ENCODE measurements around the gene VEGFA.
A peak's percentile ranks its signal among the peaks of the same experiment; 100 is the strongest.
"Not testable (repeated sequence)": the region's sequence is repeated elsewhere in the genome, so short reads cannot be mapped to it uniquely, and the experiment has no call there.

VEGFA gene

DNA sequence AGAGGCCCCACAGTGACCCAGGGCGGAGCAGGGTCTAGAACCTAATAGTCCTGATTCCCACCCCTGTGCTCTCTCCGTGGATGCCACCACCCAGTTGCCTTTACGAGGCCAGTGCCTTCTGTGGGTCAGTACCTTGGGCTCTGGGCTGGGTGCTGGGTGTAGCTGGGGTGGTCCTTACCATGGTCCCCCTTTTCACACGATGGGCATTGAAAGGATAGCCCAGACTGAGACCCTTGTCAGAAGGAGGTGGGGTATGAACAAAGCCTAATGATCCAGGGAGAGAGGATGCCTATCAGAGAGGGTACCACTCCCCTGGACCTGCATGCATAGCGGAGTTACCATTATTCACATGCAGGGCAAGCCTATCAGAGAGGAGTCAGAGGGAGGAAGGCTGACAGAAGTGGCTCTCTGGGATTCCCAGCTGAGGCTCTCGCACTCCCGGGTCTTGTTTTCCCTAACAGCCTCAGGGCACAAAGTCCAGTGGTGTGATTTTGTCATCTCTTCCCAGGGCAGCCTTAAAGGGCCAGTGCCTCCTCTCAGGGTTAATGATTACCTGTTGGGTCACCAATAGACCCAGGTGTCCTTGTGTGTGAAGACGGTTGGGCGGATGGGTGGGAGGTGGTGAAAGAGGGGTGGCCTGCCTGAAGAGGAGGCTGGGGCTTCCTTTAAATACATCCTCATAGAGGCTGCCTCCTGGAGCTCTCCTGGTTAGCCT, 36.2 kb downstream of the VEGFA start:
- peak; percentile 80 for DNase-seq

DNA sequence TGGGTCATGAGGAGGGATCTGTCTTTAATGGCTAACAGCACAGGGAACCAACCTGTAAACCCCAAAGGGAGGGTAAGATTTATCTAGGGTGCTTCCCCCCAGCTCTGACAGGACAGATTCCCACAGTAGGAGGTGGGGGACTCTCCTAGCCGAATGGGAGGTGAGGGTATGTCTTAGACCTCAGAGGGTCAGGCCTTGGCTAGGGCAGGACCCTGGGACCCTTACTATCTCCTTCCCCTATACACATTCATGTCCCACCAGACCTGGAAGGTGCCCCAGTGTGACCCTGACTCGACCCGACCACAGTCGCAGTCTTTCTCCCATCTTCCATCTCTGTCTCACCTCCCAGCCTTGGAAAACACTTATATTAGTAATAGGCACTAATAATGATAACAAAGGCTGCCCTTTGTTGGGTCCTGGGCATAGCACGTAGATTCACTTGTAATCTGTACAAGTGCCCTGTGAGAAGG, 36.8 kb downstream of the VEGFA start:
- DNase-seq = no peak

DNA sequence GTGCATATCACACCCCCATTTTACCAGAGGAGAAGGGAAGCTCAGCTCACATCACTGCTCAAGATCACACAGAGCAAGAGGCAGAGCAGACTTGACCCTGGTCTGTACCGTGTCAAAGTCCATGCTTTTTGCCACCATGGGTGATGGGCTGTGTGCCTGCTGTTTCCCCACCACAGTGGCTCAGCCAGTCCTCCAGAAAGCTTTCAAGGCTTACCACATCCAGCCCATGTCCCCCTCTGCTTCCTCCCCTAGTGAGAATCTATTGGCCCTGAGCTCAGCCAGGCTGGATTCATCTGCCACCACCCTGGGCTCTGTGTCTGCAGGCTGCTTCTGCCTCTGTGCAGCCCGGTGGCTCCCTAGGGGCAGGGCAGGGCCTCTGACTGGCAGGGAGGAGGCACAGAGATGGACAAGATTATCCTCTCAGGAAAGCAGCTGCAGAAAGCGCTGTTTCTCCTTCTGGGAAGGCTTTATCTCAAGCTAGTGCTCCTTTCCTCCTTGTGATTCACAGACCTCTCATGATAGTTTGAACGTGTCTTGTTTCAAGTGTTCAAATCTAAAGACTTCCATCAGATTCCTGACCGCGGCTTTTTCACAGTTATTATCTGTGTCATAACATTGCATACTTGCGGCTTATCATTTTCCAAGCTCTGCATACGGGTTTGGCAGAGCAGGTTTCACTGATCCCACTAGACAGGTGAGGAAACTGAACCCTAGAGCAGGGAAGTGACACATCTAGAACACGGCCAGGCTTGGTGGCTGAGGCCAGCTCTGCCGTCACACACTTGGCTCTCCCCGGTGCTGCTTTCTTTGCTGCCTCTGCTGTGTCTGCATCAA, 37.4 kb downstream of the VEGFA start:
- DNase-seq = peak; percentile 85

DNA sequence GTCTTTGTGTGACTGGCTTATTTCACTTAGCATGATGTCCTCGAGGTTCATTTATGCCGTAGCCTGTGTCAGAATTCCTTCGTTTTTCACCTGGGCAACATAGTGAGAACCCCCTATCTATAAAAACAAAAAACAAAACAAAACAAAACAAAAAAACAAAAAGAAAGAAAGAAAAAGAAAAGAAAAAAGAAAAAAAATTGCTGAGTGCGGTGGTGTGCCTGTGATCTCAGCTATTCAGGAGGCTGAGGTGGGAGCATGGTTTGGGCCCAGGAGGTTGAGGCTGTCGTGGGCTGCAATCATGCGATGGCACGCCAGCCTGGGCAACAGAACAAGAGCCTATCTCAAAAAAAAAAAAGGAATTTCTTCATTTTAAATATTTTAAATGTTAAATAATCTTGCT, 38.4 kb downstream of the VEGFA start:
- DNase-seq = no peak

DNA sequence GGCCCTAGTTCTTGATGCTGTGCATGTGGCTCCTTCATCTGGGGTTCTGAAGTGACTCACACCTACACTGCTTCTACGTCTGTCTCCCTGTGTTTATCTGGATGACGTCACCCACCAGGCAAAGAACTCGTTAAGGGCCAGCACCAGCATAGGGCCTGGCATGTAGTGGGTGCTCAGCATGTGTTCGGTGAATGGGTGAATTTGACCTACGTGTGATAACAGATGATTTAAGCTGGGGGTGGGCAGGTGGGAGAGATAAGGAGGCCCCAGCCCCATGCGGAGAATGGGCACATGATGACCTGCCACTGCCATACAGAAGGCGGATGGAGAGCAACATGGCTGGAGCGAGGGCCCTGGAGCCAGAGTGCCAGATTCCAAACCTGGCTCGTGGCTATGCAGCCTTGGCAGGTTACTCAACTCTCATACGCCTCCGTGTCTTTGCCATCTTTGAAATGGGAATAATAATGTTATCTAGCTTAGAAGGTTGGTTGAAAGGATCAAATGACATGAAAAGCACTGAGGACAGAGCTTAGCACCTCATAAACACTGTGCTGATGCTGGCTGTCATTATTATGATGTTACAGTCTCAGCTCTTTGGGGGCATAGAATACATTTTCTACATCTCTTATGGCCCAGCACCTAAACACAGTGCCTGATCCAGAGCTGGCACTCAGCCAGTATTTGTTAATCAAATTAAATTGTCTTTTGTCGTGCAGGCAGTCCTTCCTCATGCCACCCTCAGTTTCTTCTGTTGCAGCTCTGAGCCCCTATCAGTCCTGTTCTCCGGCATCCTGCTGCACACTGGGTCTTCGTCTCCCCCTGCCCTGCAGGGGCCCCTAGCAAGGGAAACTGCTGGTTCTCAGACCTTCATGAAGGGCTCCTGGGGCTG, 39.6 kb downstream of the VEGFA start:
- DNase-seq = peak; percentile 80

DNA sequence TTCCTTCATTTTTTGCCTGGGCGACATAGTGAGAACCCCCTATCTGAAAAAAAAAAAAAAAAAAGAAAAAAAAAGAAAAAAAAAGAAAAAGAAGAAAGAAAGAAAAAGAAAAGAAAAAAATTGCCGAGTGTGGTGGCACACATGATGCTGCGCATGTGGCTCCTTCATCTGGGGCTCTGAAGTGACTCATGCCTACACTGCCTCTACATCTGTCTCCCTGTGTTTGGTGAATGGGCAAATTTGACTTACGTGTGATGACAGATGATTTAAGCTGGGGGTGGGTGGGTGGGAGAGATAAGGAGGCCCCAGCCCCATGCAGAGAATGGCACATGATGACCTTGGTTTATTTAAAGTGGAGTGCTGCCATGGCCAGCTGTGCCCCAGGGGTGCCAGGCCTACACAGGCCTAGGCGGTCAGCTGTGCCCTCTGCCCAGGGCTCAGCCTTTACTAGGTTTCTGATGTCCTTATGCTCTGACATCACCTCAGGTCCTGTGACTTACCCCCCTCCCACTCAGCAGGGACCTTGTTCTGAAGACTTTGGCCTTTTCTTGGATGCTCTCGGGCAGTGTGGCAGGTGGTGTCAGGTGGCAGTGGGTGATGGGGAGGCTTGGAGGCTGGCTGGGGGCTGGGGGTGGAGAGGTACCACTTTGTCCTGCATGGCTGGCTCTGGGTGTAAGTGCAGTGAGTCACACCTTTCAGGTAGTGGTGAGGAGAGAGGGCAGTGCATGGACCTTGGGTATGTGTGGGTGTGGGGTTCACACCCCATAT, 41.1 kb downstream of the VEGFA start:
- no peak for DNase-seq

DNA sequence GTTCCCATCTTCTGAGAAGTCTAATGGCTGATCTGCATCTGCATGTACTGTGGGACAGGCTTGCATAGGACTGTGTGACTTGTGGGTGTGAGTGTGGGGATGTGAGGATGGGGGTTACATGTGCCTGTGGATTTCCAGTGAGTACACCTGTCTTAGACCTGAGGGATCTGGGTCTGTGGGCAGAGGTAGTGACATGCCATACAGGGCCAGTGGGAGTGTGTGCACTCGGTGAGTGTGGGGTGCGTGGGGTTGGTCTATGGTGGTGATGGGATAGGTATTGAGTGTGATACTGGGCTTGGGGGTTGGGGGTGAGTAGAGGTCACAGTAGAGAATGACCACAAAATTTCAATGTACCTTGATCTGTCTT, 41.7 kb downstream of the VEGFA start:
- DNase-seq = no peak

DNA sequence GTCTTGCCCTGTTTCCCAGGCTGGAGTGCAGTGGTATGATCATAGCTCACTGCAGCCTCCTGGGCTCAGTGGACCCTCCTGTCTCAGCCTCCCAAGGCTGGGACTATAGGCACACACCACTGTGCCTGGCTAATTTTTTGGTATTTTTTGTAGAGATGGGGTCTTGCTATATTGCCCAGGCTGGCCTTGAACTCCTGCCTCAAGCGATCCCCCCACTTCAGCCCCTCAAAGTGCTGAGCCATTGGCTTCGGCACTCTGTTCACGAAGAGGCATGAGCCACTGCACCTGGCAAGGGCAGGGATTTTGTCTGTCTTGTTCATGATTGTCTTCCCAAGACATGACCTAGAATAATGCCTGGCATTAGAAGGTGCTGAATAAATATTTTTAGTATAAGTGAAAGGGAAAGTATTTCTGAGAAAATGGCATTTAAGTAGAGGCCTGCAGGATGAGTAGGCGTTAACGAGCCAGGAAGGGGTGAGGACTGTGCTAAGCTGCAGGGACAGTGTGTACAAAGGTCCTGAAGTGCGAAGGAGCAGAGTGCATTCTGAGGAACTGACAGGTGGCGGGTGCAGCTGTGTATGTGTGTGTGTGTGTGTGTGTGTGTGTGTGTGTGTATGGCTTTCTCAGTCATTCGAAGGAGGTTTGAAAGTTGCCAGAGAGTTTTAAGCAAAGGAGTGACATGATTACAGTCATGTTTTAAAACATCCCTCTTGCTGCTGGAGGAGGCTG, 43.0 kb downstream of the VEGFA start:
- DNase-seq = no peak

DNA sequence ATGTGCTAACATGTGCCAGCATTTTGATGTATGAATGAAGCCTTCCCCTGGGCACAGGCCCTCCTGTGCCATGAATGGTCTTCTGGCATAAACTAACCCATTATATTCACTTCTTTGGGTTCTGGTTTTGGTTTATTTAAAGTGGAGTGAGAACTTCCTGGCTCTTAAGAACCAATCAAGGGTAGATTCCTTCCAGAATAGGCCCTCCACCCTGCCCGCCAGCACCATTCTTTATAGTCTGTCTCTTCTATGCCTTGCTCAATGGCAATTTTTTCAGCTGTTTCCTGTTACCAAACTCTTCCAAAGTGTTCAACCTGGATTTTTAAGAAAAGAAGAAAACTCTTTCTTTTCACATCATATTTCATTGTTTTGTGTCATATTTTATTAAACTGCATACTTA, 44.1 kb downstream of the VEGFA start:
- no peak for DNase-seq

DNA sequence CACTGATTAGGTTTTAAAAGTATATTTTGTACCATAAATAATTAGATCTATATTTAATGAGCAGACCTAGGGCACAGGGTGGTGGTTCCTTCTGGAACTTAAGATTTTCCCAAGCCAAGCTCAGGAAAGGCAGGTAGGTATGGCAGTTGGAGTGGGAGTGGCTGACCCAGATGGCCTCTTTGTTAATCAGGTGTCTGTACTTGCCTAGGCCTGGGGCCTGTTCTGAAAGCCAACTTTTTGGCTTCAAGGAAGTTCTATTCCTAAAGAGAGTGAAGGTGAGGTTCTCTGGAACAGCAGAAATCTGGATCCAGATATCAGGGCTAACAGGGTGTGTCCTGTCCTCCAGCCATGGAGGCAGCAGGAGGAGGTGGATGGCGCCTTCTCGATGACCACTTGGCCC, 44.9 kb downstream of the VEGFA start:
- DNase-seq = no peak

DNA sequence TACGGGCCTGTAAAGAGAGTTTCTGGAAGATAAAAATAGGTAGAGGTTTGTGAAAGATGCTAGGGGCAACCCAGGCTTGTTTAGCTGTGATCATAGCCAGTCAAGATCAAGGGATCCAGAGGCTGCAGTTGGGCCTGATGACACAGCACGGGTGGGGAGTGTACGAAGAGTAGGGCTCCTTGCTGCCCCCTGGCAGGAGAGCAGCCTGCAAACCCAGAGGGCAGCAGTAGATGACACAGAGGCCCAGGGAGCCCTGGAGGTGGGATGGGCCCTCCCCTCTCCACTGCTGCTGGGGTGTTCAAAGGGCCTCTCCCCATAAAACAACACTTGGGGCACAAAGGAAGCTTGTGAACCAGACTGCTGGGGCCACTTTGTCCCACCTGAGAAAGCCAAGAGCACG, 47.2 kb downstream of the VEGFA start:
- DNase-seq = peak; percentile 85

DNA sequence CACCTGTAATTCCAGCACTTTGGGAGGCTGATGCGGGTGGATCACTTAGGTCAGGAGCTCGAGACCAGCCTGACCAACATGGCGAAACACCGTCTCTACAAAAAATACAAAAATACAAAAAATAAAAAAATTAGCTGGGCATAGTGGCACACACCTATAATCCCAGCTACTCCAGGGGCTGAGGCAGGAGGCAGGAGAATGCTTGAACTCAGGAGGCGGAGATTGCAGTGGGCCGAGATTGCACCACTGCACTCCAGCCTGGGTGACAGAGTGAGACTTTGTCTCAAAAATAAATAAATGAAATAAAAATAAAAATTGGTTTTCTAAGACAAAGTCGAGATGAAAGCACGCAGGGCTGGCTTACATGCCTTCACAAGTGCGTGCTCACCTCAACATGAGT, 49.0 kb downstream of the VEGFA start:
- not testable (repeated sequence) for DNase-seq

DNA sequence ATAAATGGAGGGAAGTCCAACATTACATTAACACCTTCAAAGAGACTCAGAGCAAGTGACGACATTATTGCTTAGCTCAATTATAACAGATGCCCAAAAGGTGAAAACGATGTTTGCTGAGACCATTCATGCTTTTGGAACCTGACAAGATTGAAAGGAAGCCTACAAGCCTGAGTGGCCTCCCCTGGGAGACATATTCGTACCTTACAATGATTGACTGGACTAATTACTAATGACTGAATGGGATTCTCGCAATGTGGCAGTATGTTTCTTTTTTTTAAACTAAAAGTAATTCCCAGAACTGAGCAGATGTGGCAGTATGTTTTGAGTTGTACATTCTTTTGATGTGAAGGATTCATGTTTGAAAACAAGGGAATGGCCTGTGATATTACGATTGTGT, 49.9 kb downstream of the VEGFA start:
- DNase-seq = no peak

DNA sequence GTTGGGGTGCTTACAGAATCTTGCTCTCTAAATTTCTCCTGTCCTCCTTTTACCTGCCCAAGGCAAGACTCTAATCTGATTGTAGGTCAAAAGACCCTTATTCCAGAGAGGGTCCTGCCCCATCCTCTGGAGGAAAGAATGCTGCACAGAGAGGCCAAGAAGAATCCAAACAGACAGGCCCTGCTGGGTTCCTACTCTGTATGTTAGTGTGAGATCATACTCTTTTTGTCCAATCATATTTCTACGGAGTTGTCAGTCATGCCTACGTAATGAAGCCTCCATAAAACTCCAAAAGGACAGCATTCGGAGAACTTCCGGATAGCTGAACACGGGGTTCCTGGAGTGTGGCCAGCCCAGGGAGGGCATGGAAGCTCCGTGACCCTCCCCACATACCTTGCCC, 50.5 kb downstream of the VEGFA start:
- DNase-seq = no peak

DNA sequence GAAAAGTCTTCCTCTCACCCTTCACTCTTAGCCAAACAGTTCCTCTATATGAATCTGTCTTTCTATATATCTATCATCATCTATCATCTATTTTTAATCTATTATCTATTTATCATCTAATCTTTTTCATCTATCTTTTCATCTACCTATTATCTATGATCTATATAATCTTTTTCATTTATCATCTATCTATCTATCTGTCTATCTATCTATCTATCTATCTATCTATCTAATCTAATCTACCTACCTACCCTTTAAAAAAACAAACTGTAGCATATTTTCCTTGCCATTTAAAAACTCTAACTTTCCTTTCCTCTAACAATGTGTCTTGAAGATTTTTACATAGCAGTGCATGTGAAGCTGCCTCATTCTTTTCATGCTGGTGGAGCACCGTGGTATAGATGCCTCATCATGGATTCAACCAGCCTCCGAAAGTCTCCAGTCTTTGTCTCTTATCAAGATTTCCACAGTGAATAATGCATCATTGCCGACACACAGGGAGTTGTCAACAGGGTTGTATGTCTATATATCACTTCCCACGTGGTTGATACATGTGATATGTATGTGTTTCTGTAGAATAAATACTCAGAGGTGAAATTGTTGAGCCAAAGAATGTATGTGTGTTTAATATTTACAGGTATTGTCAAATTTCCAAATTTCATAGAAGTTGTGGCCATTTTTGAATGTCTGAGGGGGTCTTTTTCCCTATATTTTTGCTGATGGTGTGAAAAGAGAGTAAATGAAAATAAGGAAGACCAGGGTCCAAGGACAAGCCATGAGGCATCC, 51.3 kb downstream of the VEGFA start:
- no peak for DNase-seq

DNA sequence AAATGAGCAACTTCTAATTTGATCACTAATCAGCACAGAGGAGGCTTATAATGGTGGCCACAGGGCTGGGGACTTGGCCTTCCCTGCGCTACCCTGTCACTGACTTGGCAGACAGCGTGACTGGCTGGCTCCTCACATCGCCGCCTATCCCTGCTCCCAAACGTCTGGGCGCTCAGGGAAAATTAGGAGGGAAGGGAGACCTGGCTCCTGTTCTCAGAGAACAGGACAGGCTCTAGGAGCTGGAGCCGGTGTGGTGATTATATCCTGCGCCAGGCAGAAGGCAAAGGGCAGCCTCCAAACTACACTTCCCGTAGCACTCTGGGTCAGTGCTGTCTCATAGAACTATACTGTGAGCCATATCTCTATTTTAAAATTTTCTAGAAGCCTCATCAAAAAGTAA, 53.4 kb downstream of the VEGFA start:
- no peak for DNase-seq

DNA sequence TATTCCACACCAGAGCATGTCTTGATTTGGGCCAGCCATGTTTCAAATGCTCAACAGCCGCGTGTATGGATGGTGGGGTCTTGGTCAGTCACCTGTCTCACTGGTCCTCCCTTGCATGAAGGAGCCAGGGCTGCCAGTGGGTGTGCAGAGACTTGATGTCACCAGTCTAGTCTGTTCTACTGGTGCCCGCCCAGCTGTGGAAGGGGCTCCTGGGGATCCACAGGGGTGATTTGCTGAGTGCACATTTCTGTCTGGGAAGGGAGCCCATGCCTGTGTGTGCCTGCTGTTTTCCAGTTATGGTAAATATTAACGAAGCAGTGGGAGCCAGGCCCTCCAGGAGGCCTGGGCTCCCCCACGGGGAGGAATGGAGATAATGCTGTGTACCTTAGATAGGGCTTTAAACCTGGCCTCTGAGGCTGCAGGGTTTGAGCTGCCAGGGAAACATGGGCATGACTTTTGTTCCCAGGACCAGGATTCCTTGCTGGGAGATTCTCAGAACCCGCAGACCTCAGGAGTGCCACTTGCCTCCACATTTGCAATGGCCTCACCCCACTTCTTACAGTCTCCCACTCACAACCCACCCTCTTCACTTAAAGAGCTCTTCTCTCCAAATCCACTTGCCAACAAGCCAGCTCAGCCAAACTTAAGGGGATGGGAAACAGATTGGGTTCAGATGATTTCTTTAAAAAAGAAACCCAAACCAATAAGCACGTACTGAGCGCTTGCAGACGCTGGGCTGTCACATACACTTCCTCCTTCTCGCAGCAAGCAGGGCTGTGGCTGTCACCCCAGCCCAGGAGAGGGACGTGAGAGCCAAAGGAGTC, 54.1 kb downstream of the VEGFA start:
- no peak for DNase-seq

DNA sequence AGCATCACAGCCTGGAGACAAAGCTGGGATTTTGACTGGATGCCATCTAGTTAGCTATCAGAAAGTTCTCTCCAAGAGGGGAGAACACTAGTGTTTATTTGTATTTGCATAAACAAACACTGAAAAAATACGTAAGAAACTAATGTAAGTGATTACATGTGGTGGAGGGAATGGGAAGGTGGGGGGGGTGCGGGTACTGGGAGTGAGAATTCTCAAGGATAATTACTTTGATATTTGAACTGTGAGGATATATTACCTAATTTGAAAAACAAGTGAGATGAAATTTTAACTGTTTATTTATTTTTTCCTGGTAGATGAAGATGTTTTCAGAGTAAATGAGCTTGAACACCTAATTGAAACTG, 54.7 kb downstream of the VEGFA start:
- no peak for DNase-seq

DNA sequence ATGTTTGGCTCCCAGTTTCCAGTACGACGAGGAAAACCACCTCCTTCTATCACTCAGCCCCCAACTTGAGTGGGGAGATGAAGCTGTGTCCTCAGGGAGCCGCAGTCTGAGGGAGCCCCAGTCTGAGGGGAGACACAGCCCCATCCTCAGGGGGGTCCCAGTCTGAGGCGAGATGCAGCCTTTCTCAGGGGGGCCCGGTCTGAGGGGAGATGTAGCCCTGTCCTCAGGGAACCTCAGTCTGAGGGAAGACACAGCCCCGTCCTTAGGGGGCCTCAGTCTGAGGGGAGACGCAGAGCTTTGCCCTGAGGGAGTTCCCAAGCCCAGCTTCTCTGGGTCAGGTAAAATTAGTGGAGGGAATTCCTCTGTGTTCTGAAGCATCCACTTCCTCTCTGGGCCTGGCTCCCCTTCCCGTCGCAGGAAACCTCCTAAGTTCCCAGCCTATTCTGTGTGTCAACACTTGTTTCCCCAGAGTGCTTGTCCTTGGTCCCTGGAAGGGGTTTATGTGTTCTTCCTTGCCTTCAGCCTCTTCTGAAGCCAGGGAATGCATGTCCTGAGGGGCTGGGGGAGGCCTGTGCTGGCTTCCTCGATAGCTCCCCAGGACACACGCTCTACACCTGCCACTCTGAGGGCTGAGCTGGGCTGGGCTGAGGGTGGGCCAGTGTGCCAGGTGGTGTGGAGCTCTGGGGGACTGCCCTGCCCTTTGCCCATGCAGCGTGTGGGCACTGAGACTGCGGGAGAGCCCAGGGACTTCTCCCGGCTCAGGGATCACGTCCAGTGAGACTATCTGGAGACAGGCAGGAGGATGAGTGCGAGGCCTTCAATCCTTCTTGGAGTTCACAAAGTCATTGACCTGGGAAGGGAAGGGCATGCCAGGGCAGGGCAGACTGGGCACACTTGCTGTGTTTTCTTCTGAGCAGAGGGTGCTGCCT, 55.4 kb downstream of the VEGFA start:
- DNase-seq = no peak
